Activated CD8-positive, alpha-beta memory T cell treated with anti-CD3 and anti-CD28 coated beads, Interleukin-2, amount 50 U/mL, for 1 hour (primary cell): ENCODE measurements around the gene PPP1R14C.

Source experiments
- DNase-seq: peaks from one replicate; pipeline ENCODE4 v3.0.0-alpha.2; 2020; ENCODE audit errors: extremely low read depth

Gene PPP1R14C

DNA sequence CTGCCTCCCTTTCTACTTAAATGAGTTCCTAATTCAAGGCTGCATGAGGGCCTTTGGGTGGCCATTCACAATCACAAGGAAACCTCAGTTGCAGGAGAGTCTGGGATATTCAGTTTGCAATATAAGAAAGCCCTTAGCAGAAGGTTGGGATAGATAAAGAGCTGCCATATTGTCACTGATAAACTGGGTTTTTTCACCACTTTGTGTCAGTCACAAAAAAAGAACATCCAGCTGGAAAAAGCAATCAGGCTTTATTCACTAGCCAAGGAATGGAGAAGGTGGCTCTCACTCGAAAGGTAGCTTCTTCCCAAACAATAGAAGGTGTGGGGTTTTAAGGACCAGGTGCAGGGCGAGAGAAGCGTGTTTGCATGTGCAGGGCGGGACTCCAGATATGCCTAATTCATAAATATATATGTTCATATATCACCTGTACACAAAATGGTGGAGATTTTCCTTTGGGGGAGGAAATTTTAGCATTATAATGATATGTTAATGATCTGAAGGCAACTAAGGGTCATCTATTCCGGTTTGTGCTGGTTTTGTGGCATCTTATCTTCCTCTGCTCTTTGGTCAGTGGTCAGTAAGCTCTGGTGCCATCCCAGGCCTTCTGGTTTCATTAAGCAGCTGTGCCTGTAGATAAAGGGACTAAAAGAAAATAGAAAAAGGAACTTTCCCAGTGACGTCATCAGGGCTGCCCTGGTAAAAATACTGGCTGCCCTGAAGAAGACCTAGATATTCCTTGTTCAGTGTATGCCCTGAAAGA is 128.8 kb downstream of the PPP1R14C start:
- DNase-seq: no peak

DNA sequence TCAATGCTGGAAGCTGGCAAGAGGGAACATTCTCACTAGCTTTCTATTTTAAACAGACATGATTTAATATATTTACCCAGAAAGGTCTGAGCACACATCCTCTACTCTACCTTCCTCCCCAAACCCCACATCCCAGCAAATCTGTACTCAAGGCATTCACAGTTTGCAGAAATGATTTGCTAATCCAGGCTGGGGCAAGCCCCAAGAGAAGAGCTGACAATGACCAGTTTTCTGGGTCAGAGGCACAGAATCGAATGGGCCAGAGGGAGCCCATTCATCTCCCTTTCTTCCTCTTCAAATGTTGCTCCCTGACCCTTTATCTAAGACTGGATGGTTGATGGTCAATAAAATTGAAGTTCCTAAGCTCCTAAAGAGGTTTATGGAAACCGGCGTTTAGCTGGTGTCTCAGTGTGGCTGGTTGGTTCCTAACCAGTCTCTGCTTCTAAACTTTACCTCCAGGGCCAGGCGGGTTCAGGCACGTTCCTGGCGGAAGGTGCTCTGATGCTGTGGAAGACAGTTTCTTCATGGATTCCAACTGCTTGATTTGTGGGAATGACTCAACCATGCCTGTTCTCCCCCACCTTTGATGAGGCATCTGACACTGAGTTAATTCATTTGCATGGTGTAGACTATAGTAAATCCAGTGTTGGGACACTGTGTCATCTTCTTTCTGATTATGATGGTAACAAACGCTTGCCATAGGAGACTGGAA is 129.6 kb downstream of the PPP1R14C start:
- no peak for DNase-seq

DNA sequence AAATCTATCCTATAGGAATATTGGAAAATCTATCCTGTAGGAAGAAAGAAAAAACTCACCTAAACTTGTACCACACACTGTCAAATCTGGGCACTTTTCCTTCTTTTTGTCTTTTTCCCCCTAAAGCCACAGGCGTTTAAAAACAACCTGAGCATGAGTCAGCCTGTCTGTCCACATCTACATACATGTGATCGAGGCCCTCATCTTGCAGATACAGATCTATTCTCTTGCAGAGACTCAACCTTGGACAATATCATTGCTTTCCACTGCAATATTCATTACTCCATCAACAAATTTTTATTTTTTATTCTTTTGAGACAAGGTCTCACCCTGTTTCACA is 130.1 kb downstream of the PPP1R14C start:
- no peak for DNase-seq

DNA sequence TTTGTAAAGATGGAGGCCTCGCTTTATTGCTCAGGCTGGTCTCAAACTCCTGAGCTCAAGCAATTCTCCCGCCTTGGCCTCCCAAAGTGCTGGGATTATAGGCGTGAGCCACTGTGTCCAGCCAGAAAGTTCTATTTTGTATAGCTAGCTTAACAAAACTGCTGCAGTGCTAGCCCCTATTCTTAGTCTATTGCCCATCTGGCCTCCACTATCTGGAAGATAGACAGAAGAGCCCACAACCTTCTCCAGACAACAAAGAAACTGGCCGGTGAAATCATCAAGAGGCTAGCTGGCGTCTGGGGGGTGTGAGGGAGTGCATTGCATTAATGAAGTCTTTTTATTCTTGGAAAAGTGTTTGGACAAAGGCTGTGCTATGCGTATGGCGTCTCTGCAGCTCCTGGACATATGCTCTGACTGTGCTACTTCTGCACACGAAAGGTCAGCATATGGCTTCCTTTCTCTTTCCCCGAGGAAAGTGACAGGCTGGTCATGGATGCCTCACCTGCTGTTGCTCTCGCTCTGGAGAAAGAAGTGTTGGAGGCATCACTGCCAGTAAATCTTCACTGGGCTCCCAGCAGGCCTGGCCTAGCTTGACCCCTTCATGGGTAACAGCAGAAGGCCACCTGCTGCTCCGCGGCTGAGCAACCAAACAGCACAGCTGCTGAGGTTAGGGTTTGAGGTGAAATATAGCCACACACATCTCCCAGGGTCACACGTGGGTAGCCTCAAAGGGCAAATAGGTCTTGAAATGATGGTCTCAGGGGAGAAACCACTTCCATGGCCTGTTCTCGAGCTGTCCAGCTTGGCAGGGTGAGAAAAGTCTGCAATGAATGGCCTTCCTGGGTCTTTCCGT is 130.8 kb downstream of the PPP1R14C start:
- no peak for DNase-seq

DNA sequence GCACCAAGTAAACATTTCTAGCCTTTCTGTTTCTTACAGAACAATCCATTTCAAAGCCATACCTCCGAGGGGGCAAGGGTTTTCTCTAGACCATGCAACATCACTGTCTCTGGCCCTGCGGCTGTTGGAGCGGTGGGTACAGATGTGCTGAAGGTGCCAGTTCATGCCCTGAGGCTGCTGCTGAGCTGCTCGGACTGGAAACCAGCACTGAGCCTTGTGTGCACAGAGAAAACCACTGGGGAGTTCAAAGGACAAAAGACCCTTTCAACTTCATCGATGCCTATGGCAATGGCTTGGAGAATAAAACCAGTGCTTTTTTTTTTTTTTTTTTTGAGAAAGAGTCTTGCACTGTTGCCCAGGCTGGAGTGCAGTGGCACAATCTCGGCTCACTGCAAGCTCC is 132.6 kb downstream of the PPP1R14C start:
- DNase-seq: no peak

DNA sequence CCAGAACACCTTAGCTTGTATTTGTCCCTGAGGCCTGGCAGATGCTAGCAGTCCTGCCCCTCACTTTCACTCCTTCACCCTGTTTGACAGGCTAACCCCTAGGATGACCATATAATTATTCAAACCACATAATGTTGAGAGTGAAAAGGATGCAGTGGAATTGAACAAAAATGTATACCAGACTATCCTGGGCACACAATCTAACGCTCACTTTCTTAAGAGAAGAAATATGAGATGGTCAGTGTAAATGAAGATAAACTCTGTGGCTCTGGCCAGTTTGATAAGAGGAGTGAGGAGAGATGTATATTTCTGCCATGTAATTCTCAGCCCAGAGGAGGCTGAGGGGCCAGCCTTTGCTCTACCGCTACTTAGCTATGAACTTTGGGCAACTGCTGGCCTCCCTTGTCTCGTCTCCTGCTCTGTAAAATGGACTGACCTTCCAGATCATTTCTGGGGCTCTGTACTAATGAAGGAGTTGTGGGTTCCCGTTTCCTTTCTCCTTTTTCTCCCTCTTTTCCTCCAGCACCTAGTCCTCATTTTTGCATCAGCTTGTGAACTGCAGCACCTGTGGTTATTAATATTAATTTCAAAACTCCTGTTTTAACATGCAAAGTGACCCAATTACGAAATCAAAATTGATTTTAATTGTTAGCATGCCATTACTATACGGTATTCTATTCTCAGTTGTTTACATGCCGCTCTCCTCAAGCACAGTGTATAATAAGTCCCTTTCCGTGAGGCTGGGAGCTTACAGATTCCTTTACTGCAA is 133.5 kb downstream of the PPP1R14C start:
- no peak for DNase-seq

DNA sequence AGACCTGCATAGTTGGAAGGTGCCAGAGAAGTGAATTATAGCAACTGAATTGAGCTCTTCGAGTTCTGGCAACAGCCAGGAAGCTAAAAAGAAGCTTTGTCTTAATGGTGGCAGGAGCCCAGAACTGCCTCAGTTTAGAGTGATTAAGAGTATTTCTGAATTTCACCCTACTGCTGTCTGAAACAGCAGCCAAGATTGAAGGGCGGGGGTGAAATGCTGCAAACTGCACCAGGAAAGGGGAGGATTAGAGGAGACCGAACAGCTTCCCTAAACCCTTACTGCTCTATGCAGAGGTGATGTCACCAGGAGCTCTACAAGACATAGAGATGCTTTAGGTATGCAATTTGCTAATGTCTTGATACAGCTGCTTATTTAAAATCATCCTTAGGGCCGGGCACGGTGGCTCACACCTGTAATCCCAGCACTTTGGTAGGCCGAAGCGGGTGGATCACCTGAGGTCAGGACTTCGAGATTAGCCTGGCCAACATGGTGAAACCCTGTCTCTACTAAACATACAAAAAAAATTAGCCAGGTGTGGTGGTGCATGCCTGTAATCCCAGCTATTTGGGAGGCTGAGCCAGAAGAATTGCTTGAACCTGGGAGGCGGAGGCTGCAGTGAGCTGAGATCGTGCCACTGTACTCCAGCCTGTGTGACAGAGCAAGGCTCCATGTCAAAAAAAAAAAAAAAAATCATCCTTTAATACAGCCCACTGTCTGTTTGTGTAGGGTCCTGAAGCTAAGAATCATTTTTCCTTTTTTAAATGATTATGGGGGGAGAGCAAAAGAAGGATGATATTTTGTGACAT is 134.3 kb downstream of the PPP1R14C start:
- no peak for DNase-seq

DNA sequence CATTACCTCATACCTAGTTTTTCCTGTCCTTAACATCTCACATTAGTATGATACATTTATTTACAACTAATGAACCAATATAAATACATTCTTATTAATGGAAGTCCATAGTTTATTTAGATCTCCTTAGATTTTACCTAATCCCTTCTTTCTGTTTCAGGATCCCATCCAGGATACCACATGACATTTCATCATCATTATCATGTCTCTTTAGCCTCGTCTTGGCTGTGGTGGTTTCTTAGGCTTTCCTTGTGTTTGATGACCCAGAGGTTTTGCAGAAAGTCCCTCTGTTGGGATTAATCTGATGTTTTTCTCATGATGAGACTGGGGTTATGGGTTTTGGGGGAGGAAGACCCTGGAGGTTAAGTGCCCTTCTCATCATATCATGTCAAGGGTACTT is 136.7 kb downstream of the PPP1R14C start:
- DNase-seq: no peak

DNA sequence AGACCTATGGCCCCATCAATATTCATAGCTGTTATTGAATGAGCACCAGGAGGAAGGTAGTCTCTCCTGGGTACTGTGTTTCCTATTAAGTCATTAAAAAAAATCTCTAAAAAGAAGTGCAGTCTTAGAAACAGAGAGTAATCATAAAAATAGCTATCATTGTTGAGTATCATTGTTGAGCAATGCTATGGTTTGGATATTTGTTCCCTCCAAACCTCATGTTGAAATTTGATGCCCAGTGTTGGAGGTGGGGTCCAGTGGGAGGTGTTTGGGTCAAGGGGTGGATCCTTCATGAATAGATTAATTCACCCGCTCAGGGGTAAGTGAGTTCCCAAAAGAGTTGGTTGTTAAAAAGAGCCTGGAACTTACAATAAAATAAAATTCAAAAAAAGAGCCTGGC is 137.9 kb downstream of the PPP1R14C start:
- no peak for DNase-seq

DNA sequence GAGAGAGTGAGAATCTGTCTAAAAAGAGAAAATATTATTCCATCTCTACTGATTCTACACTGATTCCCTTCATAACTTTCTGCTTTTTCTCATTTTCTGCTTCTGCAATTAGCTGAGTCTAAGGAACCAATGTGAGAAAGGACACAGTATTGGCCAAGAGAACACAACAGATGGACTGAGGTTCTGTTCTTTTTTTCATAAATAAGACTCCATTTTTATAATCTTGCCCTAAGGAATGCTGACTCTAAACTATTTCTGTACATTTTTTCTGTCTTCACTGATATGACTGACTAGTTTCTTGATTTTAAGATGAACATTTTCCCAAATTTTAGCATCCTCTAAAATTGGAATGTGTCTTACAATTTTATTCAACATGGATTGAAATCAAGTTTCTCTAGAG is 138.9 kb downstream of the PPP1R14C start:
- DNase-seq: no peak

DNA sequence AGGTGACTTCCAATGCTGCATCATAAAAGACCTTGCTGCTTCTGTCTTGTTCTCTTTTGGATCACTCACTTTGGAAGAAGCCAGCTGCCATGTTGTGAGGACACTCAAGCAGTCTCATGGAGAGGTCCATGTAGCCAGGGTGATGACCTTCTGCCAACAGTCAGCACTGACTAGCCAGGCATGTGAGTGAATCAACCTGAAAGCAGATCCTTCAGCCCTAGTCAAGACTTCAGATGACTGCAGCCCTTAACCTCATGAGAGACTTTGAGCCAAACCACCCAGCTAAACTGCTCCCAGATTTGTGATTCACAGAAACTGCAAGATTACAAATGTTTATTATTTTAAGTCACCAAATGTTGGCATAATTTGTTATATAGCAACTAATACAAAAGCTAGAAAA is 140.0 kb downstream of the PPP1R14C start:
- DNase-seq: no peak

DNA sequence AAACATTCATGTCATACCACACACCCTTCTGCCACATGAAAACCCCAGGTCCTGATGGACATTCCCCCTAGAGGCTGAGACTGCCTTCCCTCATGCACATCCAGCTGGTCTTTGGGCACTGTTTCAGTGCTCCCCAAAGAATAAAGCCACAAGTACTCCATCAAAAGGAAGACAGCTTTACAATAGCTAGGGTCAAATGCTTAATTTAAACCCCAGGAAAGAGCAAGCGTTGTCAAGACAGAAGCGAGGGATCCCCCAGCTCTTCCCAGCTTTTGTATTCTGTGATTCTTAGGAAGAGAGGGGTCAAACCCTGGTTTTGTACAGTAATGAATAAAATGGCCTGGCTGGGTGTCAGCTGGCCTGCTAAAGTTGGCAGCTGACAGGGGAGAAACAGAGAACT is 143.6 kb downstream of the PPP1R14C start:
- DNase-seq: no peak

DNA sequence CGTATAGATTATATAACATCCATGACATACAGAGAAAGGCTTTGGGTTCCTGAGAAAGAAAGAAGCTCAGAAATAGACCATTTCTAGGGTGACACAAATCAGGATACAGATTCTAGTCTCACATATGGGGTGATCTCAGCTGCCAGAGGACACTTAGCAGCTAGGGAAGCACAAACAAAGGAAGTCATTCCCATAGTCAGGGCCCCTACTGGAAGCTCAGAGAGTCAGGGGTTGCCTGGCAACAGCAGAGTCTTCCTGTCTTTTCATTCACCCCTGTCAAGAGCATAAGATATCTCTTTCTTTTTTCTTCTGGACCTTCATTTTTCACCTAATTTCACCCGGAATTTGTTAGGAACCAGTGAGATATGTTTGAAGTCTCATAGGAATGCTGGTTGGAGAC is 144.1 kb downstream of the PPP1R14C start:
- no peak for DNase-seq

DNA sequence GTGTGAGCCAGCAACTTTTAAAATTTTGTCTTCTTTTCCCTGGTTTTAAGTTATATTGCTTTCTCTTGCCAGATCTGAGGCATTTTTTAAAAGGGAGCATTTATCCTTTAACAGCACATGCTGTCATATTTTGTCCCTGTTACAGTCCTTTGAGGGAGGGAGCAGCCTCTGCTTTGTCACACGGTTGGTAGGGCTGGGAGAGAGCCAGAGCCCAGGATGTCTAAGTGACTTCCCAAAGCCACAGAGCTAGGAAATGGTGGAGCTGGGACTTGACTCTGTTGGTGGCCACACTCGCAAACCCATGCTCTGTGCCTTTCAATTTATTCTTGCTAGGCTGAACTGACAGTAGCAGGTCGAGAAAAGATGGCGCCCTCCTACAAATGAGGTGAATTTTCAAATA is 145.6 kb downstream of the PPP1R14C start:
- DNase-seq: no peak

DNA sequence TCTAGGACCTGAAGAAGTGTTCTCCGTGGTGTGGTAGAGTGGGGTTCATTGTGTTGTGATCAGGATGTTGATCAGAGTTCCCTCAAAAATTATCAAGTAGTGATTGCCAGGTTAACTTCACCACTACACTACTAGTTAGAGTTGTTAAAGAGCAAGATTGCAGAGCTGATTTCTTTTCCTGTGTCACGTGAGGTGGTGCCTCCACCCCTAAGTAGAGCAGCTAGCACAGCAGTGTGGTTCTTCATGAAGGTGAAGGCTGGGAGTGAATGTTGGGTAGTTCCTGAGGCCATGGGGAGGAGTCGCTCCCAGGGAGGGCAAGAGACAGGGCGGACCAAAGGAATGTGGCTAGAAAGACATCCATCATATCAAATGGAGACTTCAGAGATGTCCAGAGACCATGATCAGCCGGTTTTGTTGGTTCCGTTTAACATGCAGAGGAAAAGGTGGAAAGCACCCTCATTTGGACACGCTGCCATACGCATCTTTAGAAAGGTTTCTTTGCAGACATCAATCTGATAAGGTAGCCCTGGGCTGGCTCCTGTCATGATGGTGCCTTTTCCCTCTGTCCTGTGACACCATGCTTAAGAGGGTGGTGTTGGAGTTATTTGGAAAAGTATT is 146.7 kb downstream of the PPP1R14C start:
- DNase-seq: no peak

DNA sequence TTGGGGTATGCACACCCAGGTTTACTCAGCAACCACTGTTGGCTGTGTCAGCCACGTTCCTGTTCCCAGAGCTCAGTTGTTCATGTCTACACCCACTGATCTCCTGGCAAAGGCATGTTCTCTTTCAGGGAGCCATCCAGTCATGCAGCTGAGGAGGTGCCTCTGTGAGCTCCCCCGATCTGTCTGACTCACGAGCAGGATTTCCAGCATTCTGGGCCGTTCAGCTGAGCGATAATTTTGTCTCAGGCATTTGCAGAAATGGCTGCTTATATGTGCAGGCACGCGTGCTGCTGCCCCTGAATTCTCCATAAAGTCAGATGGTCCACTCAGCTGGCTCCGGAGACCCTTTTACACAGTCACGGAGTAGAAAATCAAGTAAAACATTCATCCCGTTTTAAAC is 147.6 kb downstream of the PPP1R14C start:
- DNase-seq: no peak

DNA sequence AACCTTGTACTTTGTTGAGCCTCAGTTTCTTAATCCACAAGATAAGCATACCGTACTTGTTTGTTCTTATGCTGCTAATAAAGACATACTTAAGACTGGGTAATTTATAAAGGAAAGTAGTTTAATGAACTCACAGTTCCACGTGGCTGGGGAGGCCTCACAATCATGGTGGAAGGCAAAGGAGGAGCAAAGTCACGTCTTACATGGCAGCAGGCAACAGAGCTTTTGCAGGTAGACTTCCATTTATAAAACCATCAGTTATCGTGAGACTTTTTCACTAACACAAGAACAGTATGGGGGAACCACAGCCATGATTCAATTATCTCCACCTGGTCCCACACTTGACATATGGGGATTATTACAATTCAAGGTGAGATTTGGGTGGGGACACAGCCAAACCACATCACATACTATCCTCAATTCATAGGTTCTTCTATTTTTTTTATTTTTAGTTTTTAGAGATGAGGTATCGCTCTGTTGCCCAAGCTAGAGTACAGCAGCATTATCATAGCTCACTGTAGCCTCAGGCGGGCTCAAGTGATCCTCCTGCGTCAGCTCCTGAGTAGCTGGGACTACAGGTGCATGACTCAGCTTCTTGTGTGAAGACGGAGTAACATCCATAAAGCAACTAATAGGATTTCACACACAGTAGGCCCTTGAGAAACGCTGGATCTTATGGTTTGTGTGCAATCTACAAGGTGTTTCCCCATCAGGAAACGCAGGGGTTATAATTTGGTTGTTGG is 149.3 kb downstream of the PPP1R14C start:
- DNase-seq: no peak

DNA sequence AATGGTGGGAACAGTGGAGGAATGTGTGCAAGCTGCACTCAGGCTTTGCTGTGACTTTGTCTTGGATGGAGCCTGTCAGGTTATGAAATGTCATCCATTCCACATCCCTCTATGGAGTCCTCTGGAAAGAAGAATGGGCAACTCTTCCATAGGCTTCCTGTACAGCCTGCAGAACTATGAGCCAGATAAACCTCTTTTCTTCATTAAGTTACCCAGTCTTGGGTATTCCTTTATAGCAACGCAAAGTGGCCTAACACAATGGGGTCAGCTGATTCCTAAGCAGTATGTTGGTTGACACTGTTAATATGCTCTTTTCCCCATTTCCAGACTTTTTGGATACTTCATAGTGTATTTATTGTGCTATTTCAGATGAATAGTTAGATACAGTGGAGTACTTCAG is 150.2 kb downstream of the PPP1R14C start:
- no peak for DNase-seq

DNA sequence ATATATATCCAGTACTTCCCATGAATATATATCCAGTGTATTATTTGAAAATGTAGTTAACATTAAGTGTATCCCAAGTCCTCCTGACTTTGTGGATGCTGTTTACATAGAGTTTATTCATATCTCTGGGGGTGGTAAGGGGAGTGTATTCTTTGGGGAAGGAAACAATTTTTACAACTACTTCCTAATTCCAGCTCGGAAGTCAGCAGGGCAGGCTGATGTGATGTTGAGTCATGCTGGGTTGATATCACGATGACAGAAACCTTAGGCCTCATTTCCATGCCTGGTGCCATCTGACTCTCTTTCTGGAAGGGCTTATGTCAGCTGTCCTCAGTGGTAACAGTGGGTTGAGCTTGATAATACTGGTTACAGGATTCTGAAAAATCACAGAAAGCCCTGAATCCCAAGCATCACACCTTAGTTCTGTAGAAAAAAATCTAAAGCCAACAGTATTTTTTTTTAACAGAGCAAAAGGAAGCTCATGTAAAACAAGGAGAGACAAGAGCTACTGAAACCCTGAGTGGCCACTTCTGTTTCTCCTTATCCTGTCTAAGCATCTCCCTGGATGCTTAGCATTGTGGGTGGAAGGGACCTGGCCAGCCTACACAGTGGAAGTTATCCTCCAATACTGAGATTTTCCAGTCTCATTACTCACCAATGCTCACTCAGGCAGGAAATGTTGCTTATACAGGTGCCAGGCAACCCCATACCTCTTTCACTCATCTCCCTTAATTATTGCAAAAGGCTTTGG is 150.8 kb downstream of the PPP1R14C start:
- no peak for DNase-seq
